GM12891 (cell line): ENCODE measurements around the gene TRANK1.

ENCODE experiments used
- POLR2A ChIP-seq: IDR thresholded peaks from 2 replicates; pipeline ENCODE4 v1.6.1; 2011; ENCODE audit warnings: low read depth, low read length, control low read depth
- TAF1 ChIP-seq: IDR thresholded peaks from 2 replicates; pipeline ENCODE4 v1.6.1; 2011; ENCODE audit warnings: low read depth, low read length, control low read depth

DNA sequence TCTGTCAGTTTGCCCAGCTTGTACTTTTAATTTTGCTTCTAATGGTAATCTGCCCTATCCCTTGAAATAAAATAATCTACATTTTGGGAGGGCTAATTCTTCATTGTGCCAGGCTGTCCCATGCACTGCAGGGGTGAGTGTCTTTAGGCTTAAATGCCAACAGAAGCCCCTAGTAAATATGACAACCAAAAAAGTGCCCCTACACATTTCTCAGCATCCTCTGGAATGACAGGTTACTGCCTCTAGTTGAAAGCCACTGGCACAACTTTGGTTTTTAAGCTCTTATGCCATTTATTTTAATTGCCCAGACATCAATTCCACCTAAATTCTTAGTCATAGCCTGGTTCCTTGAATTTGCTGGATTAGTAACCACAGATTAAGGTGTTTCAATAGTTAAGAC lies 44.7 kb upstream of the TRANK1 start:
- TF ChIP-seq TAF1 (no peak), POLR2A (no peak)
